ENCODE data around the gene ACVR2A. TPM values are rescaled to one million over a fixed set of nuclear protein-coding genes. Genes with fewer than 3 reads are reported as not detected.
A peak's percentile ranks its signal among the peaks of the same experiment; 100 is the strongest.

Gene ACVR2A
- 8.2 TPM for total RNA-seq (2021; ENCODE audit: unreplicated experiment)
- polyA plus RNA-seq (2012; ENCODE audit: insufficient read length): 2.1 TPM
- Bru-seq, nascent RNA: percentile 67 among the genes with signal in this experiment
- BruChase-seq, experiment 1, labeled RNA remaining after a 2-hour chase: percentile 65 among the genes with signal in this experiment
- BruChase-seq, experiment 2, labeled RNA remaining after a 6-hour chase: percentile 49 among the genes with signal in this experiment
- long read RNA-seq, full-length matches to known transcripts: 7 of 10 reads
- long read RNA-seq, partial matches to known transcripts: 1 of 10 reads
- long read RNA-seq, other reads (novel, unspliced or antisense): 2 of 10 reads

DNA sequence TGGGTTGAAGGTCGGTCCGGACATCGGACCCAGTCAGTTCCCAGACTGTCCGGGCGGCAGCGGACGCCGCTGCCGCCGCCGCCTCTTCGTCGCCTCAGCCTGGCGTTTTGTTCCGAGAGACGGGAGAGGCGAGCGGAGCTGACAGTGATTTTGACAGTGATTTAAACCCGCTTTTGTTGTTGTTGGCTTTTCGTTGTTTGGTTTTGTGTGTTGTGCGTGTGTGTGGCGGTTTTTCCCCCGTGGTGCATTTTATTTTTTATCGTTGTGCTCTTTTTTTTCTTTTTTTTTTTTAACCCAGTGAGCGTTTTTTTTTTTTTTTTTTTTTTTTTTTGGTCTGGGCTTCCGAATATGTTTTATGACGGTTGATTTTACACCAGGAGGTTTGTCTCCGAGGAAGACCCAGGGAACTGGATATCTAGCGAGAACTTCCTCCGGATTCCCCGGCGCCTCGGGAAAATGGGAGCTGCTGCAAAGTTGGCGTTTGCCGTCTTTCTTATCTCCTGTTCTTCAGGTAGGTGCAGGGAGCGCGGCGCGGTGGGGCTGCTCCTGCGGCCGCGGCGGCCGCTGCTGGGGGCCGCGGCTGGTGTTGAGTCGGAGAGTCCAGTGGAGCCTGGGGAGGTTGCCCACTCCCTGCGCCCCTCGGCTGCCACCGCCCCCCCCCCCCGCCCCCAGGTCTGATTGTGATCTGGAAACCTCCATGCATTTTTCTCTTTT is at the start of gene ACVR2A:
Gene ACVR2A, plus strand, starts transcription at position 333 of the 714 bp plus-strand sequence. Its CDS starts 124 bp downstream, at position 457.
- TF ChIP-seq POLR2AphosphoS5 (IDR thresholded peaks at IDR 0.05; ENCODE audit: low read depth, low read length) (no peak), SIN3A (IDR thresholded peaks at IDR 0.05; ENCODE audit: borderline replicate concordance, insufficient read depth, low read depth, low read length) (no peak; the same call in 1 of the 2 replicates), TCF7L2 (IDR thresholded peaks at IDR 0.05; ENCODE audit: low read depth, low read length) (no peak), REST (IDR thresholded peaks at IDR 0.05; ENCODE audit: insufficient read depth in 1 of 2, low read depth in 2 of 2, low read length in 1 of 2) (no peak), CTCF (IDR thresholded peaks at IDR 0.05) (no peak)
- ATAC-seq (peak; percentile 77), DNase-seq (ENCODE audit: low read depth, low spot score) (no peak)
- no TSS peak for BruUV-seq (replicated peaks)
- H3K27ac ChIP-seq (ENCODE audit: low read length): peak within 1 kb of the TSS; percentile 88
- peaks cover 12% of the 10 kb centered on the region for H3K27me3 ChIP-seq (ENCODE audit: control insufficient read depth, insufficient read depth, low read length)
- peak within 1 kb of the TSS; percentile 83 to 90 for H3K4me3 ChIP-seq (ENCODE audit: low read depth in 2 of 2, low read length in 2 of 2)
- no peaks in the 10 kb centered on the region for H3K9me3 ChIP-seq (ENCODE audit: control insufficient read depth, insufficient read depth, low read depth, low read length)
- in situ Hi-C loops (cut with HindIII; ENCODE audit: low pct_unique_long_range_greater_than_20kb, low sequenced_read_pairs): no loop called here
- intact Hi-C loops (cut with micrococcal nuclease; ENCODE audit: unreplicated experiment): no loop called here
- peaks cover 5% of the 10 kb centered on the region; the same call in 1 of the 2 replicates for H3K36me3 ChIP-seq (ENCODE audit: control insufficient read depth, insufficient read depth, low read length)
- CTCF ChIA-PET: interaction anchor here (0.6 kb wide), 1 partner anchor 1143 kb away, joined by 4 read pairs; no protein-coding TSS in a partner anchor
- POLR2A ChIA-PET: interaction anchor here (0.7 kb wide), 1 partner anchor 29 kb away, joined by 9 read pairs; no protein-coding TSS in a partner anchor
- peaks cover 16% of the 10 kb centered on the region for H3K4me1 ChIP-seq (ENCODE audit: control insufficient read depth, insufficient read depth, low read length)

- ChIA-PET CTCF (no interaction called here), POLR2A (no interaction called here)
- TF ChIP-seq SIN3A (IDR thresholded peaks at IDR 0.05; ENCODE audit: borderline replicate concordance, insufficient read depth, low read depth, low read length): no peak
- no peak for TF ChIP-seq TCF7L2 (IDR thresholded peaks at IDR 0.05; ENCODE audit: low read depth, low read length)
- no peak for TF ChIP-seq POLR2AphosphoS5 (IDR thresholded peaks at IDR 0.05; ENCODE audit: low read depth, low read length)
- TF ChIP-seq CTCF (IDR thresholded peaks at IDR 0.05): no peak
- no peak for TF ChIP-seq REST (IDR thresholded peaks at IDR 0.05; ENCODE audit: insufficient read depth in 1 of 2, low read depth in 2 of 2, low read length in 1 of 2)
- in situ Hi-C loops (cut with HindIII; ENCODE audit: low pct_unique_long_range_greater_than_20kb, low sequenced_read_pairs): no loop called here
- H3K36me3 ChIP-seq (ENCODE audit: control insufficient read depth, insufficient read depth, low read length): no peaks in the 10 kb centered on the region
- no TSS peak for BruUV-seq (replicated peaks)
- intact Hi-C loops (cut with micrococcal nuclease; ENCODE audit: unreplicated experiment): no loop called here
- no peaks in the 10 kb centered on the region for H3K27me3 ChIP-seq (ENCODE audit: control insufficient read depth, insufficient read depth, low read length)
- H3K4me3 ChIP-seq (ENCODE audit: low read depth in 2 of 2, low read length in 2 of 2): no peak overlapping the region
- DNase-seq (ENCODE audit: low read depth, low spot score): no peak
- no peak overlapping the region for H3K27ac ChIP-seq (ENCODE audit: low read length)
- H3K4me1 ChIP-seq (ENCODE audit: control insufficient read depth, insufficient read depth, low read length): no peaks in the 10 kb centered on the region
- ATAC-seq: no peak
- H3K9me3 ChIP-seq (ENCODE audit: control insufficient read depth, insufficient read depth, low read depth, low read length): no peaks in the 10 kb centered on the region
Measured at GRCh38 chr2:147800316-147800715, 44.5 kb upstream of the ACVR2A start.
